Muscle of back (tissue), 11 donors: ENCODE data around the gene PSAP. TPM values are rescaled to one million over a fixed set of nuclear protein-coding genes. Genes with fewer than 3 reads are reported as not detected.
A peak's percentile ranks its signal among the peaks of the same experiment; 100 is the strongest.

Experiments
- DNase-seq, 3 donors: peaks; one replicate each; pipeline versions ENCODE4 v3.0.0 to v3.0.0-alpha.2; 2013
- polyA plus RNA-seq, 10 donors: library from polyadenylated mRNA; unstranded; fragments of 120-200 nt; gene quantifications; one replicate each; pipeline ENCODE4 v1.2.1, GENCODE V29; 2013; ENCODE audit not compliant: insufficient read length in 10 of 10

Gene PSAP
- polyA plus RNA-seq, 10 donors = 450 to 530 (median 478) TPM

DNA sequence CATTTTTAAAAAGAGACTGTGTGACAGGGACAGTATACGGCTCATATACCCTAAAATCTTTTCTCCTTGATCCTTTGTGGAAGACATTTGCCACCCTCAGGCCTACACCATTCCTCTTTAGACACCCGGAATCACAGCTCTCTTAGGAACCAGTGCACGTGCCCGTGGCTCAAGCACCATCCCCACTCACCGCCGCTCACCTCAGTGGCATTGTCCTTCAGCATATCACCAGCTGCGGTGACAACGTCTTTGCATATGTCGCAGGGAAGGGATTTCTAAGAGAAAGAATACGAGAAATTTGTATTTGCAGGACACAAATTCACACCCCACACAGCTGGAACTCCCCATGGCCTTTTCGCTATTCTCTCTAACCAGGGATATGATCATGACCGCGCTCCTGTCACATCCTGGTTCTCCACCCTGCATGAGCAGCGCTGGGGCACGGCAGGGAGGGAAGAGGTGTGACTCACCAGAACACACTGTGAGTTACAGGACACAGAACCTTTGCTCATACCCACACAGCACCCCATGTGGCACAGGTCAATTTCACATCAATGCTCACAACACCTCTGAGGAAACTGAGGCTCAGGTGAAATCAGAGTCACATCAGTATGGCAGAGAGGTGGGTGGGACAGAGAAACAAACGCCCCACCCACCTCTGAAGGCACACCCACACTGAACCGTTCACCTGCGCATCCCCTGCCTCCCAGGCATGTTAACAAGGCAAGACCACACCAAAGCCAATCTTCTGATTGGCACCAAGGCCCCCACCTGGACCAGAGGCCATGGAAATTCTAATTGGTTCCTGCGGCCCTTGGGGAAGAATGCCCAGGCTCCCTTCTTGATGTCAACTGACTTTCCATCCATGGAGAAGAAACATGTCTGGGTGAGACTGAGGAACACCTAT, 19.2 kb downstream of the PSAP start:
- DNase-seq = no peak

DNA sequence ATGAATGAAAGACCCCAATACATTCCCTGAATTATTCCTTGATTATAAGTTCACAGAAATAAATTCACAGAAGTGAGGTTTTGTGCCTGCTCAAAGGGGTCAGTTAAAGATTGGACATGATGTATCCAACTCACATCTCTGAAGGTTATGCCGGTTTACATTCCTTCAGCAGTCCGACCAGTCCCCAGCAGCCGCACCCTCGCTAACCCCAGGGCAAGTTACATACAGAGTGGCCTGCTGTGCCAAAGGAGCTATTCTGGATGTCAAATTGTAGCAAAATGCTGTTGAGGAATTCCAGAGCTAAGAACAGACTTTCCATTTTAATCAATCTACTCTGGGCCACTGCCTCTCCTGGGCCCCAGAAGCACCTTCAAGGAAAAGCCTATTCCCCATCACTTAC, 20.3 kb downstream of the PSAP start:
- DNase-seq = no peak

DNA sequence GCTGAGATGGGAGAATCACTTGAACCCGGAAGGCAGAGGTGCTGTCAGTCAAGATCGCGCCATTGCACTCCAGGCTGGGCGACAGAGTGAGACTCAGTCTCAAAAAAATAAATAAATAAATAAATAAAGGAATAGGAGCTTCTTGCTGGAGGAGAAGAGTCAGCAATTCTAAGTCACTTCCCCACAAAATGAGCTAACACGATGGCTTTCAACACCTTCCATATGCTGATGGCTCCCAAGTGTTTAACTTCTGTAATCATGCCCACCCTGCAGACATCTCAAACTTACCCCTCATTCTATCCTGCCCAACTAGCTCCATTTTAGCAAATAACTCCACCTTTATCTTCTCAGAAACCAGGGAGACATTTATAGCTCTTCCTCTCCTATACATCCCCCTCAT, 21.2 kb downstream of the PSAP start:
- DNase-seq = no peak

DNA sequence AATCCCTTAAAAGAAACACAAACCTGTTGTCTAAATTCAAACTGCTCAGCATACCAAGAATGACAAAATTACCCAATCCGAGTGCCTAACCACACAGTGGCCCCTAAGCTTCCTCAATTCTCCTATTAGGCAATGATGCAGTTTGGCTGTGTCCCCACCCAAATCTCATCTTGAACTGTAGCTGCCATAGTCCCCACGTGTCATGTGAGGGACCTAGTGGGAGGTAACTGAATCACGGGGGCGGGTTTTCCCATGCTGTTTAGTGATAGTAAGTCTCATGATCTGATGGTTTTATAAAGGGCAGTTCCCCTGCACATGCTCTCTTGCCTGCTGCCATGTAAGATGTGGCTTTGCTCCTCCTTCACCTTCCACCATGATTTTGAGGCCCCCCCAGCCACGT, 21.9 kb downstream of the PSAP start:
- DNase-seq = no peak

DNA sequence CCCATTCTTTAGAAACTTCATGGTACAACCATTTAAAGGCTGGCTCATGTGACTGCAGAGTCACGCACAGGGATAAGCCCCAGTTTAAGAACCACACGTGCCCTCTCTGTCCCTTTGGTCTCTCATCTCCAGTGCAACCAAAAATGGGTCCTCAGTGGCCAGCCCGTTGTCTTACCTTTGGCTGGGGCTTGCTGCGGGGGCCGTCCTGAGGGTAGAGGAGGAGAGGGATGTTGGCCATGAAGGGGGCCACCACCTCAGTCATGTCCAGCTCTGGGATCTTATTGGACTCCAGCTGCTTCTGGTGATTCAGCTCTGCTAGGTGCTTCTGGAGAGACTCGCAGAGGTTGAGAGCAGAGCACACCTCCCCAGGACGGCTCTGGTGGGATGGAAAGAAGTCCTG, 22.3 kb downstream of the PSAP start:
- no peak for DNase-seq

DNA sequence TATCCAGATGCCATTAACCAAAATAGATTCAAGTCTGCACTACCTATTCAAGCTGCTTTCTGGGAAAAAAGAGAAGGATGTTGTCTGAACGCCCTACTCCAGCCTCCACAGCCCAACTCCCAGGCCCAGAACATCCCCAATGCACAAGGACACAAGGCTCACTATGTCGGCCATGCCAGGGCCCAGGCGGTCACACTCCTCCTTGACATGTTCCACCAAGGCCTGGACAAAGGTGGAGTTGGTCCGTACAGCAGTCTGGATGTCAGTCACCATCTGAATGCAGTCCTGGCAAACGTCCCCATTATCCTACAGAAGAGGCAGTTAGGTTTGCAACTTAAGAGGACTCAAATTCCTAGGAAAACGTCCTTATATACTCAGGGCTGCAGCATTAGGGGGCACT, 23.2 kb downstream of the PSAP start:
- DNase-seq = no peak

DNA sequence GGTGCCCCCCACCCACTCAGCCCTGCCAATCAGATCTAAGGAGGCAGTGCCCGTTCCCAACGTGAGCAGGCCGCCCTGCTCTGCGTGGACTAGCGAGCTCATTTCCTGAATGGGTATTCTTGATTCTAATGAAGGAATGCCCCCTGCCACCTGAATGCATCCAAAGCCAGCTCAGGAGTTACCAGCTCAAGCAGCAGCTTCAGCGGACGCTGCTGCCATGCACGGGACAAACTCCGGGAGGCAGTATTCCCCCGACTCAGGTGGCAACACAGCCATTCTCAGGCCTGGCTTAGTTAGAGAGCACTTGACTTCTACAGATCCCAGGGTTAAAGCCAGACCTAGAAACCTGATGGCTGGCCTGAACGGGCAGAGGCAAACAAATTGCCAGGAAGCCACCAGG, 25.8 kb downstream of the PSAP start:
- no peak for DNase-seq

DNA sequence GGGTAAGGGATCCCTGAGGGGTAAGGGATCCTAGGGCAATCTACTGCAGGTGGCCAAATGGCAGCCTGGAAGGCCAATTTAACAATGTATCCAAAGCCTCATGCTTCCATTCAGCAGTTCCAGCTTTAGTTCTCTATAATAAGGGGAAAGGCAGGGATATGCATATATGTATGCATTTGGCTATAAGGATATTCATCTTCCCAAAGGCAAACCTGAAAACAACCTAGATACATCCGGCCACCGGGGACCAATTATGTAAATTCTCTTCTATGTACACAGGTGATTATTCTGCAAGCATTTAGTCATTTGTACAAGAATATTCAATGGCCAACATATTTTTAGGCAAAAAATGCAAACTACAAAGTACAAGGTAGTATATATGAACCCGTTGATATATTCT, 26.7 kb downstream of the PSAP start:
- DNase-seq = no peak

DNA sequence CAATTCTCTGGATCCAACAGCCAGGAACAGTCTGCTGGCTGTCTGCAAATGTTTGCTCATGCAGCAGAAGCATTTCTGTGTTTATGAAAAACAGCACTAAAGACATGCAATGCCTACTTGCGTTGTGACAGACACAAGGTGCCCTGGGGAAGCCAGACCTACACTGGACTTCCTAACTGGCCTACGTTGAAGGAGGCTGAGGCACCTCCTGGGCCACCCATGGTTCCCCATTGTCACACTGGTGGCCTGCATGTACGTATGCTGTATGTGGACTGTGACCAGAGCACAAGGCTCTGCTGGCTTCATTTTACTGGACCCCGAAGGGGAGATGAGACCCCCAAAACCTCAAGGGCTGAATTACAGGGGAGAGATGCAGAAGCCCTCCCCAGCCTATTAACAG, 27.7 kb downstream of the PSAP start:
- DNase-seq = no peak

DNA sequence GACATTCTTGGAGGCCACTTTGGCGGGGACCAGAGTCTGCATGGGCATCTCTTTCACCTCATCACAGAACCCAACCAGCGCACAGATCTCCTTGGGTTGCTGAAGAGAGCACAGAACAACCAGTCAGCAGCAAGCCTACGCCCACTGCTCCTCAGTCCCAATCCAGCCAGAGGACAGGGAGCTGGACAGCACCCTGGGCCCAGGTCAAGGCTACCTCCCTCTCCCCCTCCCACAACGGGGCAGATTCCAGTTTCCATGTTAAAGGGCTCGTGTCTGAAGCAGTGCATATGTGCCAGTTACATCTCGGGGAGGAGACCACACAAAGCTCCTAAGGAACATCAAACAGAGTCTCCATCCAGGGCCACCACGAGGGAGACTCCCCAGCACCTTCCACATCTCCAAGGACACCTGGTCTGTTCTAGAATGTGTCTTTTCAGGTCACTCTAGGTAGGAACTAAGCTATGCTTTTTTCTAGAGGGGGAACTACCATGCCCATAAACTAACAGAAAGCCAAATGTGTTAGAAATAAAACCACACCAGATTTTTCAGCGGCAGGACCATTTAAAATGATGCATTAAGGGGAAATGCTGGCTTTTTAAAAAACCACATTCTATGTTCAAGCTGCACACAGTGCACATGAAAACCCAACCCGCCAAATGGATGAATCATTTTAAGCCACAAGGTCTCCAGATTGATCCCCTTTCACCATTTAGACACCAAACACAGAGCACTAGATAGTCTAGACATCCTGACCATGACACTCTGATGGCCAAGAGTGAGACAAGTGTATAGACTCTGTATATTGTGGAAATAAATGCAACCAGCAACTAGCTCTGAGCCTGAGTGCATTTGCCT, 28.9 kb downstream of the PSAP start:
- DNase-seq = no peak

DNA sequence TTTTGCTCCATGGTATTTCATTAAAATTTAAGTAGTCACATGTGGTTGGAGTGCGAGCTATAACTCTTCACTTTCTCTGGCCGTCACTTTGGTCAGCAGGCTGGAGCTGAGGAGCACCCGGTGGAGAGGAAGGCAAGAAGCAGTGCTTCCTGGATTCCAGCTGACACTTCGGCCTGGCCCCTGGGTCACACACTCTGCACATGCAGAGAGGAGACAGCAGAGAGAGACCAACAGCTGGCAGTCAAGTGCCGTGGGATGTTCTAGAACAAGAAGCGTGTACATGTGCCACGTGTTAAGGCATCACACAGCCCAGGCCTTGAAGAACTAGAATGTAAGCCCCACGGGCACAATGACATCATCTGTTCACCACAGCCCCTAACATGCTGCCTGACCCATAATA, 30.1 kb downstream of the PSAP start:
- DNase-seq = no peak

DNA sequence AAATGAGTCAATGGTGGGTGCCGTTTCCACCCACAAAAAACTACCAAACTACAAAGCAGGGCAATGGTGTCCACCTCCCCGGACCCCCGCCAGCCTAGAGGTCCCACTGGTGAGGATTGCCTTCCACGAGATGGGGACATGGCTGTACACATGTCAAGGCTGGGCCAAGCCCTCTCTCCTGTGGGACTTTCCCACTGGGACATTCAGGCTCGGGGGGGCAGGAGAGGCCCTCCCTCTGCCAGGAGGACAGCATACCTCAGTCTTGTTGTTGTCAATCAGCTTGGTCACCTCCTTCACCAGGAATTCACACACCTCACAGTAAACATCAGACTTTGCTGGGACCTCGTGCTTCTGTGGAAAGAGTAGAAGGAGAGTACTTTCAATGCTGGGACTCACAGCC, 31.1 kb downstream of the PSAP start:
- no peak for DNase-seq

DNA sequence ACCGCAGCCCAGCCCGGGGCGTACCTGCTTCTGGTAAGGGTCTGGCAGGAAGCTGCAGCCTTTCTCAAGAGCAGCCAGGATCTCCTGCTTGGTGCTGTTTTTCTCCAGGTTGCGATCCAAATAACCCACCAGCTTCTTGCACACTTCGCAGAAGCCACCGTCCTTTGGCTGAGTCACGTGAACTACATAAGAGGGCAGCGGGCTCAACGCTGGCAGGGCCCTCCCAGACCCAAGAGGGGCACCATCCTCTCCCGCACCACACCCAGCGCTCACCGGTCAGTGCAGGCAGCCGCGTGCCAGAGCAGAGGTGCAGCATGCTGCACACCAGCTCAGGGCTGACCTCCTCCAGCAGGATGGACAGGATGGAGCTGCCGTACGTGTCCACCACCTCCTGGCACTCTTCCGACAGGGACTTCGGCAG, 31.6 kb downstream of the PSAP start:
- no peak for DNase-seq

DNA sequence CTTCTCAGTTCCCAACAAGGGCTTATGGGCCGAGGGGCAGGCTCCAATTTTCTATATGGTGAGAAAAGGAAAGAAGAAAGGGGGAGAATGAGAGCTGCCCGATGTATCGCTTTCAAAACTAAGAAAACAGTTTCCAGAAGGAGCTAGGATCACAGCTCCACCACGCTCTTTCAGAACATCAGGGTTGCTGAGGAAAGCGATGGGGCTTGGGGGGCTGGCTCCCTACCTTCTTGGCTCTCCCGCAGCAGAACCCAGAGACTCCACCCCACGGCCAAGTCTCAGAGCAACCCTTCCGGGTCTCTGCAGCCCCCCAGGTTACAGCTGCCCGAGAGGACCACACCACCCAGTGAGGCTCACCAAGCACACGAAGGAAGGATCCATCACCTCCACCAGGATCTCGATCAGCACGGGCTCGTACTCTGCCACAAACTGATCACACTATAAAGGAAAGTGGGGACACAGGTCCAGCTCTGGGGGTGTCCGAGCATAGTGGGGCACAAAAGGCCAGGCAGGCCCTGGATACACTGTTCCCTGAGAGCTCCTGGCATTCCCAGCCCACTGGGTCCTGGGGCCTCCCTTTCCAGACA, 32.3 kb downstream of the PSAP start:
- DNase-seq = no peak

DNA sequence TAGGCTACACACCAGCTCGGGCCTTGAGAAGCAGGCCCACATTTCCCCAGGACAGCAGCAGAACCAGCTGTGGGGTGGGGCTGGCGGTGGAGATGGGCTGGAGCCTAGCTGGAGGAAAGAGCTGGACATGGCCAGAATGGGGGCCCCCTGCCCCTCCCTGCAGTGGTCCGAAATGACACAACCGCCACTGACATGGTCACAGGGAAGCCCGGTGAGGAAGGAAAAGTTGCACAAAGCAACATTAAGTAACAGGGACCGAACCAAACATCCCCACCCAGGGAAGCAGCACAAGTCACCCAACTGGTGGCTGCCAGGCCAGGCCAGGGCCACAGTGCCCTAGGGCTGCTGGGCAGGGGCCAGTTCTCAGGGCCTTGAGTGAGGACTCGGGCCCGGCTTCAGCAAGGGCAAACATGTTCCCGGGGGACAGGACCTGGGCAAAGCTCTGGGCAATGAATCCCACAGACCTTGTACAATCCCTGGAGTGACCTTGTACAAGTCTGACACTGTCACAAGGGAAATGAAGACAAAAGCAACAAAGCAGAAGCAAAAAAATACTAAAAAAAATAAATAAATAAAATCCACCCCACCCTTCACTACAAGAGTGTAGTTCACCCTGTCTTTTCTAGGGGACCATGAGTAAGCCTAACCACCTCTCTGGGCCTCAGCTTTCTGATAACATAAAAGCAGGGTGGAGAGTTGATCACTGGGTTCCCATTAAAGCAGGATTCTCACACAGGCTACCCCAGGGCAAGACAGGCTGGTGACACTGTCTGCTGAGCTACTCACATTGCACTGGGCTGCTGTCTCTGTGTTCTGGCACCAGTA, 33.0 kb downstream of the PSAP start:
- peak in 1 of 3 donors; percentile 40 for DNase-seq

DNA sequence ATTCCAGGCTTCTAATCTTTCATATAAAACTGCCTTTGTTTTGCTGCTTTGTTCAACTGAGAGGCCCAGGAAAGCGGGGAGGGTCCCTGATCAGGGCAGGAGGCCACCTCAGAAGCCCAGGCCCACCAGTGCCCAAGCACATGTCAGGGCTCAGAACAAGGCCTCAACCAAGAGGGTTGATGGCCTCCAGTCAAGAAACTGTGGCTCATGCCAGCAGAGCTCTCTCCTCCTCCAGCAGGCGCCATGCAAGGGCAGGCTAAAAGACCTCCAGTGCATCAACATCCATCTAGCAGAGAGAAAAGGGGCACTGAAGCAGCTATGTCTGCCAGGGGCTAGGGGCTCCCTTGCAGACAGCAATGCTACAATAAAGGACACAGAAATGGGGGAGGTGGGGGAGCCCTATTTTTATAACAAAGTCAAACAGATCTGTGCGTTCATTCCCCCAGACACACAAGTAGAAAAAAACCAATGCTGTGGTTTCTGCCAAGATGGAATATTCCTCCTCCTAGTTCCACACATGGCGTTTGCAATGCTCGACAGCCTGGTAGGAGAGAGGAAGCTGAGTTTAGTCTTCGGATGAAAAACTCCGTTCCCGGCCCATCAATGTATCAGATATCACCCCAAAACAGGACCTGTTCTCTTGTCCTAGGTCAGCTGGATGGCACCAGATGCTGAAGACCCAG, 34.0 kb downstream of the PSAP start:
- no peak for DNase-seq

DNA sequence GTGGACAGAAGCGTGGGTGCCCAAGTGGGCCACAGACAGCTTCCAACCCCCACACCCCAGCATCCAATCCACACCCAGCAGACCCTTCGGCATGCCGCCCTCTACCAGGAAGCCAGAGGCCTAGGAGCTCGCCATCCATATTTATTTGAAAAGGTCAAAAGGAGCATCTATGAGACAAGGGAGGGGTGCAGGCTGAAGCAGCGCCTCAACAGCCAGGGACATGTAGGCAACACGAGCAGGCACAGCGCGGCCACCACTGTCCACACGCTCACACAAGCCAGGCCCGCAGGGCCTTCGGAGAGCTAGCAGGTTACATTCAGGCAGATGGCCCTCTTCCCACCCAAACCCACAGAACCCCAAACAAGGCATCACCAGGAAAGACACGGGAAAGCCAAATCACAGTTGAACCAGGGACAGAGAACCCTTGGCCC, 34.6 kb downstream of the PSAP start:
- no peak for DNase-seq

DNA sequence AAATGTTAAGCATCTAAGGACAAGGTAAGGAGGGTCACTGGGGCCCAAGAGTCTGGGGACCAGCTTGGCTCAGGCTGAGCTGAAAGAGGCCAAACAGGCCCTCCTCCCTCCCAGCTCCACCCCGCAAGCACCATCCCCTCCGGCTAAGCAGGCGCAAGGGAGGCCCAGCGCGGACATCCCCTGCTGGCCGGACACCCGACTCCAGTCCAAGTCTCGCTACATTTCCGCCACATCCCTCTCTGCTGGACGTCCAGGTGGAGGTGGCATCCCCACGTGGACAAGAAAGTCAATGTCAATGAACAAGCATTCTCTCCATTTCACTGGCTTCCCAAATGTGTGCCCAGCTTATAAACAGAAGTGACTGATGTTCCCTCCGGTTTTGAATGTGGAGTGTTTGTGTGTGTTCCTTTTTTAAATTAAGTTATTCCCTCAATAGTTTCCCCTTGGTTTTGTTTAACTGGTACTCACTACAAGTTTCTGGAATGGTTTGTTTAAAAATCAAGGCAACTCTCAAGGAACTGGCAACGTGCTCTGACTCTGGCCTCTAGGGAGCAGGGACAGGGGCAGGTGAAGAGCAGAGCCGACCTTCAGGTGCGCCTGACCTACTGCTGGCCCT, 35.4 kb downstream of the PSAP start:
- DNase-seq = no peak

DNA sequence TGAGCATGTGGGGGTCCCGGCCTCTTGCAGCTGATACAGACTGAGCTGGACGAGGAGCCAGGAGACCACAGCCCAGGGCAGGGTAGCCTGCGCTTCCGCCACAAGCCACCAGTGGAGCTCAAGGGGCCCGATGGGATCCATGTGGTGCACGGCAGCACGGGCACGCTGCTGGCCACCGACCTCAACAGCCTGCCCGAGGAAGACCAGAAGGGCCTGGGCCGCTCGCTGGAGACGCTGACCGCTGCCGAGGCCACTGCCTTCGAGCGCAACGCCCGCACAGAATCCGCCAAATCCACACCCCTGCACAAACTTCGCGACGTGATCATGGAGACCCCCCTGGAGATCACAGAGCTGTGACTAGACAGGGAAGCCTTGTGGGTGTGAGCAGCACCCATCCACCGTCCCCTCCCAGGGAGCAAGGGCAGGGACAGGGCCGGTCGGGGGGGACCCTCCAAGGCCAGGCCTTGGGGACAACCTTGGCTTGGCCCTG, 36.1 kb downstream of the PSAP start:
- no peak for DNase-seq

DNA sequence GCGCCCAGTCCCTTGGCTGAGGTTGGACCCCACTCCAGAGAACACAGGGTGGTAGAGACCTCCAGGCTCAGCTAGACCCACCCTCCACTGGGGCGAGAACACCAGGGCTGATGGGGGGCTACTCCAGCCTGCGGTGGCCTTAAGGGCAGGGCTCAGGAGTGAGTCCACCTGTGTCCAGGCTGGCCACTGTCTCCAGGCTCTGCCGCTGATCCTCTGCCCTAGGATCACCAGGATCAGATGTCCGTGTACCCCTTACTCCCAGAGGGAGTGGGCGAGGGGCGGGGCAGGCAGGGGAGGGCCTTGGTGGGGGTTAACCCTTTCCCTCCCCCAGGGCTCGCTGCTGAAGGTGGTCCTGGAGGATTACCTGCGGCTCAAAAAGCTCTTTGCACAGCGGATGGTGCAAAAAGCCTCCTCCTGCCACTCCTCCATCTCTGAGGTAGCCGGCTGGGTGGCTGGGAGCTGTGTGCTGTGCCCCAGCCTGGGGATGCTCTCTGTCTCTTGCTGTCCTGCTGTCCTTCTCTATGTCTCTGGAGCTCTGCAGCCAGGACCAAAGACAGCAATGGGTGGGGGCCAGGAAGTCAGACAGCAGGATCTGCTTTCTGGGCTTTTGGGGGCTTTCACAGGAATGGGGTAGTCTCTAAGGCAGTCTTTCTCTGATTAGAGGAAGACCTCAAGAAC, 38.0 kb downstream of the PSAP start:
- no peak for DNase-seq
